NCI-H2227 treated with DMSO at 0.1 percent for 48 hours (cell line): ENCODE results near the gene KDM4B.

ENCODE experiments used
- DNase-seq: peaks from one replicate; lab custom pipeline; 2025; lab: John Stamatoyannopoulos, UW

KDM4B gene

GRCh38 chr19:5091018-5091683 lies 122.2 kb downstream of the KDM4B start:
- no peak for DNase-seq

- DNase-seq, result peak; percentile 12
These were observed 123.0 kb downstream of the KDM4B start for GRCh38 chr19:5091684-5092480.

GRCh38 chr19:5092481-5092843 lies 123.5 kb downstream of the KDM4B start:
- no peak for DNase-seq

- DNase-seq, result peak; percentile 18
These were observed 124.5 kb downstream of the KDM4B start for GRCh38 chr19:5093297-5093928.

- no peak for DNase-seq
These were observed 125.2 kb downstream of the KDM4B start for GRCh38 chr19:5093948-5094718.

- no peak for DNase-seq
These were observed 126.1 kb downstream of the KDM4B start for GRCh38 chr19:5094768-5095567.

- DNase-seq, result no peak
These were observed 126.6 kb downstream of the KDM4B start for GRCh38 chr19:5095568-5095850.

GRCh38 chr19:5096536-5096935 lies 127.6 kb downstream of the KDM4B start:
- no peak for DNase-seq

- no peak for DNase-seq
These were observed 128.5 kb downstream of the KDM4B start for GRCh38 chr19:5097331-5097930.

- no peak for DNase-seq
These were observed 129.2 kb downstream of the KDM4B start for GRCh38 chr19:5097959-5098623.

GRCh38 chr19:5098646-5099045 lies 129.7 kb downstream of the KDM4B start:
- DNase-seq, result no peak

- DNase-seq, result no peak
These were observed 130.8 kb downstream of the KDM4B start for GRCh38 chr19:5099701-5100221.

- no peak for DNase-seq
These were observed 133.0 kb downstream of the KDM4B start for GRCh38 chr19:5101871-5102270.

- no peak for DNase-seq
These were observed 133.6 kb downstream of the KDM4B start for GRCh38 chr19:5102520-5102919.

- DNase-seq, result peak; percentile 10
These were observed 134.3 kb downstream of the KDM4B start for GRCh38 chr19:5103061-5103701.

GRCh38 chr19:5103812-5104410 lies 135.0 kb downstream of the KDM4B start:
- DNase-seq, result no peak

- DNase-seq, result no peak
These were observed 136.0 kb downstream of the KDM4B start for GRCh38 chr19:5104871-5105351.

GRCh38 chr19:5106191-5106726 lies 137.3 kb downstream of the KDM4B start:
- DNase-seq, result no peak

- DNase-seq, result no peak
These were observed 138.1 kb downstream of the KDM4B start for GRCh38 chr19:5106971-5107370.
